DOHH2 (cell line): ENCODE measurements around the gene TRERF1.

Source experiments
- EZH2phosphoT487 ChIP-seq: fragments of 200-600 bp; sonication (generic); IDR thresholded peaks from 2 replicates; pipeline ENCODE4 v1.6.1; 2017; ENCODE audit warnings: borderline replicate concordance, mild to moderate bottlenecking, antibody characterized with exemption, low read length, moderate library complexity, mixed read lengths
- TF ChIP-seq, protein P1 (sequence below): fragments of 200-600 bp; sonication (generic); IDR thresholded peaks from one replicate; pipeline ENCODE4 v1.5.1; 2014; ENCODE audit warnings: antibody characterized with exemption, mild to moderate bottlenecking, low read depth, low read length; ENCODE audit not compliant: poor library complexity, severe bottlenecking

DNA sequence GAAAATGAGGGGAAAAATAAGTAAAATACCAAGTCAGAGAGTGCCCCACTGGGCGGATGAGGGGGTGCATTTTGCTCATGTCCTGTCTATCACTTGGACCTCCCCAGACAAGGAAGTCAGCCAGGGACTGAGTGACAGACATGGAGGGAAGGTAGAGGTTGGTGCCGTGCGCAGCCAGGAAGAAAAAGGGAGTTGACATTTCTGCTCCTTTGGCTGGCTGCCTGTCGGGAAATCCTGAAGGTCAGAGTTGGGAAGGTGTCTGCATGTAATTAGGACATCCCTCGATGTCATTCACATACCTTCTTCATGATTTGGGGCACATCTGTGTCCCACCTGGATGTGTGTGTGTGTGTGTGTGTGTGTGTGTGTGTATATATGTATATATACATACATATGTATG, 269.6 kb downstream of the TRERF1 start:
- TF ChIP-seq, protein P1, sequence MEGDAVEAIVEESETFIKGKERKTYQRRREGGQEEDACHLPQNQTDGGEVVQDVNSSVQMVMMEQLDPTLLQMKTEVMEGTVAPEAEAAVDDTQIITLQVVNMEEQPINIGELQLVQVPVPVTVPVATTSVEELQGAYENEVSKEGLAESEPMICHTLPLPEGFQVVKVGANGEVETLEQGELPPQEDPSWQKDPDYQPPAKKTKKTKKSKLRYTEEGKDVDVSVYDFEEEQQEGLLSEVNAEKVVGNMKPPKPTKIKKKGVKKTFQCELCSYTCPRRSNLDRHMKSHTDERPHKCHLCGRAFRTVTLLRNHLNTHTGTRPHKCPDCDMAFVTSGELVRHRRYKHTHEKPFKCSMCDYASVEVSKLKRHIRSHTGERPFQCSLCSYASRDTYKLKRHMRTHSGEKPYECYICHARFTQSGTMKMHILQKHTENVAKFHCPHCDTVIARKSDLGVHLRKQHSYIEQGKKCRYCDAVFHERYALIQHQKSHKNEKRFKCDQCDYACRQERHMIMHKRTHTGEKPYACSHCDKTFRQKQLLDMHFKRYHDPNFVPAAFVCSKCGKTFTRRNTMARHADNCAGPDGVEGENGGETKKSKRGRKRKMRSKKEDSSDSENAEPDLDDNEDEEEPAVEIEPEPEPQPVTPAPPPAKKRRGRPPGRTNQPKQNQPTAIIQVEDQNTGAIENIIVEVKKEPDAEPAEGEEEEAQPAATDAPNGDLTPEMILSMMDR: no peak
- no peak for TF ChIP-seq EZH2phosphoT487
